Fibroblast of lung (primary cell): ENCODE results near the gene KRTAP9-7.

ENCODE experiments used
- CTCF ChIP-seq, 2 donors: IDR thresholded peaks in 1 of 2; conservative IDR thresholded peaks in 1 of 2; 1 replicate in 1 of 2; 2 replicates in 1 of 2; pipeline ENCODE4 v1.5.1; 2011 to 2012; ENCODE audit warnings: low read length in 2 of 2, control low read depth in 1 of 2, inconsistent platforms in 1 of 2, low read depth in 1 of 2, mild to moderate bottlenecking in 1 of 2
- EZH2 ChIP-seq: IDR thresholded peaks from 2 replicates; pipeline ENCODE4 v1.5.1; 2012; ENCODE audit warnings: low read length, control low read depth, mild to moderate bottlenecking; ENCODE audit errors: missing control alignments

- TF ChIP-seq CTCF (conservative IDR thresholded peaks at IDR 0.05 in 1 of 2, IDR thresholded peaks at IDR 0.05 in 1 of 2; ENCODE audit: low read depth in 1 of 2, low read length in 2 of 2) = no peak
- no peak for TF ChIP-seq EZH2
Observed at GRCh38 chr17:41296846-41297245, 21.3 kb downstream of the KRTAP9-7 start.
